GM10248 (cell line): ENCODE results near the gene PLEKHM3.

Source experiments
- CTCF ChIA-PET: fragments of 300-600 bp; sonication (Branson Sonifier 250); formaldehyde crosslinking; extraction: SDS; loops from one replicate; lab custom pipeline; 2021; ENCODE audit warnings: antibody characterized with exemption; lab: Yijun Ruan, JAX
- POLR2A ChIA-PET: fragments of 350-650 bp; sonication (Branson Sonifier 250); formaldehyde crosslinking; extraction: SDS; loops from one replicate; lab custom pipeline; 2020; ENCODE audit warnings: antibody characterized with exemption; lab: Yijun Ruan, JAX
- DNase-seq: peaks from one replicate; pipeline ENCODE4 v3.0.0; 2012; ENCODE audit errors: extremely low spot score
- CTCF ChIP-seq: IDR thresholded peaks from 2 replicates; pipeline ENCODE4 v1.5.1; 2012; ENCODE audit warnings: mild to moderate bottlenecking, low read depth; ENCODE audit errors: extremely low read depth, missing control alignments, control extremely low read depth

The PLEKHM3 gene

GRCh38 chr2:207960090-207960489 is 65.2 kb downstream of the PLEKHM3 start:
- TF ChIP-seq CTCF, result no peak
- CTCF ChIA-PET, result interaction anchor here (1.2 to 7.2 kb wide), 2 partner anchors 12 to 16 kb away, joined by 3 to 42 read pairs; no protein-coding TSS in a partner anchor

GRCh38 chr2:207956771-207957170 is 68.6 kb downstream of the PLEKHM3 start:
- POLR2A ChIA-PET, result no interaction called here
- TF ChIP-seq CTCF, result no peak
- no peak for DNase-seq
- CTCF ChIA-PET, result interaction anchor here (2.8 to 7.2 kb wide), 2 partner anchors 11 to 15 kb away, joined by 8 to 42 read pairs; no protein-coding TSS in a partner anchor

More at GRCh38 chr2:207960090-207960489, 65.2 kb downstream of the PLEKHM3 start:
- POLR2A ChIA-PET, result no interaction called here
- no peak for DNase-seq

GRCh38 chr2:207955456-207955855 is 69.9 kb downstream of the PLEKHM3 start:
- DNase-seq, result no peak
- no peak for TF ChIP-seq CTCF
- CTCF ChIA-PET, result interaction anchor here (1.0 to 7.2 kb wide), 4 partner anchors 12 to 21 kb away, joined by 3 to 42 read pairs (median 6); no protein-coding TSS in a partner anchor
- POLR2A ChIA-PET, result no interaction called here

GRCh38 chr2:207953354-207953753 is 72.0 kb downstream of the PLEKHM3 start:
- no peak for TF ChIP-seq CTCF
- POLR2A ChIA-PET, result no interaction called here
- DNase-seq, result no peak
- CTCF ChIA-PET, result interaction anchor here (1.0 to 2.4 kb wide), 11 partner anchors 9 to 202 kb away, joined by 3 to 10 read pairs (median 3); no protein-coding TSS in a partner anchor

GRCh38 chr2:207952564-207953345 is 72.6 kb downstream of the PLEKHM3 start:
- CTCF ChIA-PET, result interaction anchor here (0.9 to 2.4 kb wide), 11 partner anchors 8 to 202 kb away, joined by 3 to 10 read pairs (median 3); no protein-coding TSS in a partner anchor
- no peak for TF ChIP-seq CTCF
- POLR2A ChIA-PET, result no interaction called here
- DNase-seq, result no peak

GRCh38 chr2:207951734-207952470 is 73.4 kb downstream of the PLEKHM3 start:
- CTCF ChIA-PET, result interaction anchor here (0.9 to 2.4 kb wide), 7 partner anchors 14 to 201 kb away, joined by 3 to 8 read pairs (median 3); no protein-coding TSS in a partner anchor
- peak; percentile 18 for DNase-seq
- no peak for TF ChIP-seq CTCF
- POLR2A ChIA-PET, result no interaction called here
